G401 (cell line): ENCODE results near the gene KISS1. TPM values are rescaled to one million over a fixed set of nuclear protein-coding genes. Genes with fewer than 3 reads are reported as not detected.

Experiments used
- DNase-seq: peaks from one replicate; pipeline ENCODE4 v3.0.0-alpha.2; 2015; ENCODE audit warnings: low spot score
- in situ Hi-C: cut with HindIII; loops from 2 replicates; pipeline ENCODE4 v1.10.0; 2016; ENCODE audit warnings: low sequenced_read_pairs, mixed read lengths
- total RNA-seq: library from RNA; depleted of rRNA; stranded (reverse); fragments of >200 nt; shearing (Covaris generic); gene quantifications from 2 replicates; pipeline ENCODE4 v1.2.3, GENCODE V29; 2014

Gene KISS1
- total RNA-seq, 1 experiment from 2014 or later: not detected

DNA sequence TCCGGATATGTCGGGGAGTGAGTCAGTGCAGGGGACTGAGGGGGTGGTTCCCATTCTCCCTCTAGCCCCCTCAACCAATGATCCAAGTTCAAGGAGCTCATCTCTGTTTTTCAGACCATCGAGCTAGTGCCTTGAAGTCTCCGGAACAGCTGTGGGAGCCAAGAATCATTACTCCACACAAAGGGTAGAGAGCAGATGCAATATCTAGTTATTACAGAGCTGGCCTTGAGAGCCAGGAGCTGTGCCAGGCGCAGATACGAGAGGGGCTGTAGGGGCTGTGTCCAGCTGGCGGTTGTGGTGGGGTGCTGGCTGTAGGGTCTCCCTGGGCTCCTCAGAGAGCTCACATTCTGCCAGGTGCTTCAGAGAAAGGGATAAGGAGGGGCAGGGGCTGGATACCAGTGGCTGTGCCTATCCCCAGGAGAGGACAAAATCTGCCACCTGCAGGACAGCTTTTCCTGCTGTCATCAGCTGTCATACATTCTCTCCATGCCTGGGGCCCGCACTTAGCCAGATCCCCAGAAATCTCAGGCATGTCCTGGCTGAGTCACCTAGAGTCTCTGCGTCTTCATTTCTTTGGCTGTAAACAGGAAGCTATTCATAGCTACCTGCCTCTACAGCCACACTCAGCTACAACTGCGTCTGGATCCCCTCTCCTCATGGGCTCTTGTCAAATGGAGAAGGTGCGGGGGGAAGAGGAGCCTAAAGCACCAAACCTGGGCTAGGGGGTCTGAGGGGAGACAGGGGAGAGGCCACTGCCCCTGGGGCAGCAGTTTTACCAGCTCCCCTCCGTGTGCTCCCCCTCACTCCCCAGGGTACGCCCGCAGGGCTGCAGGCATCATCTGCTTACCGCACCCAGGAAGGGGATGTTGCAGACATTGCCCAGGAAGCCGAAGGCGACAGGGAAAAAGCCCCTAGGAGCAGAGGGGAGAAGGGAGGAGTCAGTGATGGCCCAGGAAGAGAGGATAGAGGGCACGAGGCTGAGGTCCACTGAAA is 2.4 kb upstream of the KISS1 start:
- in situ Hi-C loops: no loop called here
- peak; percentile 12 for DNase-seq

DNA sequence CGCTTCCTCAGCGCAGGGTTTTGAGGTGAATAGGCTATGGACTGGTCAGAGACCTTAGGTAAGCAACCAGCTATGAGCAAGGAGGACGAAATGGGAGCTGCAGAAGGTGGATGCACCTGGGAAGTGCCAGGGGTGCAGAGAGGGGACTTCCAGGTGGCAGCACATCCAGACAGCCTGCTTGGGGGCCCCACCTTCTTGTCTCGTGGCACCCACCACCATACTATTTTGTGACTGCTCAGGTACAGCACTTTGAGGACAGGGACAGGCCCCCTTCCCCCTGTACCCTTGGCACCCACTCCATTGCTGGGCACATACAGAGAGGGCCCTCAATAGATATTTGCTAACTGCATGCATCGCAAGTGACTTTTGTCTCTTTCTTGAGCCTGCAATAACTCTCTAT is 777 bp upstream of the KISS1 start:
- no peak for DNase-seq
- in situ Hi-C loops: no loop called here

DNA sequence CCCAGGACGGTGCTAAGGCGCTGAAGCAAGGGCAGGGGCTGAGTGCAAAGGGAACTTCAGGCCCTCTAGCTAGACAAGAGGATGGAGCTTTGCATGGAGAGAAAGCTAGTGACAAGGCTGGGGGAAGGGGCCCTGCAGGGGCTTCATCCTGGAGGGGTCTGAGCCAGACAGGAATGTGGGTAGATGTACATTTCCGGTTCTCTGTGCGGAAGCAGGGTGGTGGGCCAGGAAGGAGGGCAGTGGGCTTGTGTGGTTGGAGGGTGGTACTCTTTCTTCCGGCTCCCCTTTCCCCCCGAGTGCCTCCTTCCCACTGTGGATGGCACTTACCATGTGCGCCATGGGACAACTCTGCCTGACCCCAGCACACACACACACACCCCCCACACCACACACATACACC is 1.5 kb downstream of the KISS1 start:
- DNase-seq: no peak
- in situ Hi-C loops: no loop called here

DNA sequence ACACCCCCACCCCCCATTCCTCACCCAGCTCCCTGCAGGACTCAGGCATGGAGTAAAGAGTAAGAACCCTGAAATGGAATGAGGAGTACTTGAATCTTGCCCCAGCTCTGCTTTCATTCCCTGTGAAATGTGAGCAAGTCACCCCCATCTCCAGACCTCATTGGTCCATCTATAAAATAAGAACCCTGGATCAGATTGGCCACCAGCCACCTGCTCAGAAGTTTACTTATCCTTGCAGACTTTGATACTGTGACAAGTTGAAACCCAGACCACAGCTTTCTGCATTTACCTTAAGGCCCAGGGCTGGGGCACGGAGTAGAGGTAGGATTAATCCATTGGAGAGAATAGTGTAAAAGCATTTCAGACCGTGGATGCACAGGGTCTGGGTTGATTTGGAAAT is 2.2 kb downstream of the KISS1 start:
- DNase-seq: no peak
- in situ Hi-C loops: no loop called here

DNA sequence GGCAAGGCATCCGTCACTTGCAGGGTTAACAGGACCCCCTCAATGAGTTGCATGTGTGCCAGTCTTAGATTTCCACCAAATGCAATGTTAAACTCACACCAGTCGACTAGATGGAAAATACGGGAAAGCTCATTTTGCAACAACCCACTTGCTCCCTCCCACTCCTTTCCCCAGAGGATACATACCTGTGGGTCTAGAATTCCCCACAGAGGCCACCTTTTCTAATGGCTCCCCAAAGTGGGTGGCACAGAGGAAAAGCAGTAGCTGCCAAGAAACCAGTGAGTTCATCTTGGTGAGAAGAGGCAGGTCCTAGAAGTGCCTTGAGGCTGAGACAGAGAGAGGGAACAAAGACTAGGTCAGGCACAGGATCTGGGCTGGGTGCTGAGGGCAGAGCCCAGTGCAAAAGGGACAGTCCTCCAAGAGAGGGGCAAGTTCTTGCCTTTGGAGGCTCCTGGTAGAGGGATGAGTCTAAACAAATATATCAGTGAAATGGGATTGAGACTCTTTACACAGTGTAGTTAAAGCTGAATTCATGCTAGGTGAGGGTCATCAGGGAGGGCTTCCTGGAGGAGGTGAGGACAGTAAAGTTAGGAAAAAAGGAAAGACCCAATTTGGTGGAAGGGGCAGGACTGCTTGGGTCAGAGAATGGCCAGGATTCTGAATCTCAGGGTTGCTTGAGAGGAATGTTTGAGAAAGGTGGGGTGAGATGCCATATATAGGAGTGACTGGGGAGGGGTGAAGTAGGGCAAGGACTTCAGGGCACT is 3.5 kb downstream of the KISS1 start:
- no peak for DNase-seq
- in situ Hi-C loops: no loop called here

DNA sequence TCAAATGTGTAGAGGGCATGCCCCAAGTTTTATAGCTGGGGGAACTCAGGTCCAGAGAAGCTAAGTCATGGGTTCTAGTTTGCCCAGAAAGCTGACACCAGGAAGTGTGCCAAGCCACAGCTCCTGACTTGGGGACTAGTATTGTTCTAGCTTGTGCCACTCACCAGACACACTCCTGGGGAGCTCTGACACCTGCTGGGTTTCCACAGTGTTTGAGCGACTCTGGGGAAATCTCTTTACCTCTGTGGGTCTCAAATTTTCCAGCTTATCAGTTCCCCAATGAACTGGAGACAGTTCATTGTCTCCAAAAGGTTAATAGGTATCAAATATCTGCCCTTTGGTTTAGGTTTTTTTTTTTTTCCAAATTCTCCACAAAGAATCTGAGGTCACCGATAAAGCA is 4.2 kb downstream of the KISS1 start:
- in situ Hi-C loops: no loop called here

DNA sequence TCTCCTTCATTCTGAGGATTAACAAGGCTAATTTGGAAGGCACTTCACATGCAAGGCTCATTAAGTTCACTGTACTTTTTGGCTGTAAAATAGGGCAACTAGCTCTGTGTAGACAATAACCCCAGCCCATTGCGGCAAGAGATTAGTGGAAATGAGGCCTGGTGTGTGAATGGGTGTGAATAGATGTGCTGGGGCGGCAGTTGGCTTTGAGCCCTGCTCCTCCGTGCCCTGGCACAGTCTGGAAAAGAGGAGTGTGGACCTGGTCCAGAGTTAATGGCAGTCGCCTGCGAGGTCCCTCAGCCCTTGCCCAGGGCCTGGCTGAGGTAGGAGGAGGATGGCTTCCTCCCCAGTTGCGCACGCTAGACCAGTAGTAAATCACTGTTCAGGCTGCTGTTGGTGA is 4.8 kb downstream of the KISS1 start:
- in situ Hi-C loops: no loop called here
- peak; percentile 38 for DNase-seq

More for the DNA sequence above, 4.2 kb downstream of the KISS1 start:
- DNase-seq: no peak

DNA sequence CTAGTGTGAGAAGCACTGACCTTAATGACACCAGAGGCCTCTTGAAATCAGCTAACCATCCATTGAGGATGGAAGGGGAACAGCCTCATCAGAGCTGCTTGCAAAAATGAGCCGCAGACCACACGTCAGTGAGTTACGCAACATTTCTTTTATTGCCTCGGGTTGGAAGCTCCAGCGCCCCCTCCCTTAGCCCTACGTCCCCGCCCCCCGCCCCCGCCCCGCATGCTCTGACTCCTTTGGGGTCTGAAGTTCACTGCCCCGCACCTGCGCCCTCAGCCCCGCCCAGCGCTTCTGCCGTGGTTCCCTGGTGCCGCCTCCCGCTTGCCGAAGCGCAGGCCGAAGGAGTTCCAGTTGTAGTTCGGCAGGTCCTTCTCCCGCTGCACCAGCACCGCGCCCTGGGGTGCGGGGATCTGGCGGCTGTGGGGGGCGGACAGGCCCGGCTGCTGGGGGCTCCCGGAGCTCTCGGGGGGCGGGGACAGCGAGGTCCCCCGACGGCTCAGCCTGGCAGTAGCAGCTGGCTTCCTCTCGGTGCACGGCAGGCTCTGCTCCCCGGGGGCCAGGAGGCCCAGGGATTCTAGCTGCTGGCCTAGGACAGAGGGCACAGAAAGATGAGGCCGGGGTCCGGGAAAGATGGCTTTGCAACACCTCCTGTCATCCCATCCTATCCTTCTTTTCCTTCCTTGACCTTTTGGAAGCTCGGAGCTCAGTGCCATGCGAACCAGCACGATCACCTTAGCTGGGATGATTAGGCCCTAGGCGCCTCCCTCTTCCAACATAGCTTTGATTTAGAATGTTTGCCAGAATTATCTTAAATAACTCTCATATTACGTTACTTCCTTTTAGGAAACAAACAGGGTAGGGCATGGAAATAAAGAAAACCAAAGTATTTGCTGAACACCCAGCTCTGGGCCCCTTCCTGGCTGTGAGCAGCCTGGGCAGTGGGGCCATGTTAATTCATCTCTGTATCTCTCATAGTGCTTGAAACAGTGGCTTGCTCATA is 5.8 kb downstream of the KISS1 start:
- in situ Hi-C loops: no loop called here

DNA sequence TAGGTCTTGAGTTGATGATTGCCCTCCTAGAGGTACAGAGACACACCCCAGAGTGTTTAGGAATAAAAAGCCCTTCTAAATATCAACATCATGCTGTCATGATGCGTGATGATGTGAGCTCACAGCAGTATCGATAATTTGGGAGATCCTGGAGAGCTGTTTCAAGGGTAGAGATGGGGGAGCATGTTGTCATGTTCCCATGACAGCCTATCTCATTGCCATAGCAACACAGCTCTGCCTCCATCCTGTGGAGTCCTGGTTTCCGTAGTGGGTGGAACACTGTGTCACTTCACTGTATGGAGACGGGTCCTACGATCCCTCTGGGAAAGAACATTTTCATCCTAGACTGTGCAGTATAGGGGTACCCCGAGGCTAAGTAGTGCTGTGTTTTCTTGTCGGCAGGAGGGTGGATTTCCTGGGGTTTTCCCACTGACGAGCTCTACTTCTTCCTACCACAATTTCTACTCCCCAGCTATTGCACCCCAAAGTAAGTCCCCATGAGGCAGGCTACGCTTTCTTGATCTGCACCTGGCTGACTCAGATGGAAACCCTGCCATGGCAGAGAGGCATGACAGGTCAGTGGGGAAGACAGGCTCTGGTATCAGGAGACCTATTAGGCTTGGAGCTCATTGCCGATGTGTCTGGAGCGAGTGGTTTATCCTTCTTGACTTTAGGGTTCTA is 7.2 kb downstream of the KISS1 start:
- in situ Hi-C loops: no loop called here
- no peak for DNase-seq

More for the DNA sequence above, 5.8 kb downstream of the KISS1 start:
- DNase-seq: no peak

- in situ Hi-C loops: no loop called here
These were observed 9.7 kb downstream of the KISS1 start for GRCh38 chr1:204186597-204186996.

DNA sequence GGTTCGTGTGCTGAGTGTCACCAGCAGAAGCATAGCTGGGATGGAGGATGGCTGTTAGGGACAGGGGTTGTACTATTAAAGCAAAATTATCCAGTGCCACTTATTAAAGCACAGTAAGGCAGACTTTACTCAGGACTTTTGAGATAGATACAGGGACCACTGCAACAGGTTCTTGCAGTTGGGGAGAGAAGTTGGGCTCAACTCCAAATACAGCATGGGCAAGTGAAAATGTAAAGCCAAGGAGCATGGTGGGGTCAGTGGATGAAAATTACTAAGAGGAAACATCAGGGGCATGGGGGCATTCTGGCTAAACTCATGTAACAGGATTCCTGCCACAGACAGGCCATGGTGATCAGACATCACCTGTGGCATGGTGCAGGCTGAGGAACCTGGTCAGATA is 15.2 kb downstream of the KISS1 start:
- in situ Hi-C loops: no loop called here
- no peak for DNase-seq

More at GRCh38 chr1:204186597-204186996, 9.7 kb downstream of the KISS1 start:
- no peak for DNase-seq

DNA sequence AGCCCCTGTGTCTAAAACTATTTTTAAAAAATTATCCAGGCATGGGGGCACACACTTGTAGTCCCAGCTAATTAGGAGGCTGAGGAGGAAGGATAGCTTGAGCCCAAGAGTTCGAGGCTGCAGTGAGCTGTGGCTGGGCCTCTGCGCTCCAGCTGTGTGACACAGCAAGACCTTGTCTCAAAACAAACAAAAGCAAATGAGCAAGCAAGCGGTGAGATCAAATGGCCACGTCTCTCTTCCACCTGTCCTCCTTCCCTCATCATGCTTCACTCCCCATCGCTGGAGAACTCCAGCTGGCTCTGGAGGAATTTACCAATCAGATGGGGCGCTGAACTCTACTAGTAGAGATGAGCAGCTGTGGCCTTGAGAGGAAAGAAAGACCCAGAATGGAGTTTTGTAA is 16.2 kb downstream of the KISS1 start:
- DNase-seq: no peak
- in situ Hi-C loops: no loop called here

GRCh38 chr1:204178487-204179281 is 17.6 kb downstream of the KISS1 start:
- in situ Hi-C loops: no loop called here

GRCh38 chr1:204177133-204177532 is 19.2 kb downstream of the KISS1 start:
- in situ Hi-C loops: no loop called here
- DNase-seq: no peak

More at GRCh38 chr1:204178487-204179281, 17.6 kb downstream of the KISS1 start:
- DNase-seq: no peak

GRCh38 chr1:204176049-204176448 is 20.2 kb downstream of the KISS1 start:
- DNase-seq: no peak
- in situ Hi-C loops: no loop called here

GRCh38 chr1:204174958-204175357 is 21.3 kb downstream of the KISS1 start:
- in situ Hi-C loops: no loop called here

DNA sequence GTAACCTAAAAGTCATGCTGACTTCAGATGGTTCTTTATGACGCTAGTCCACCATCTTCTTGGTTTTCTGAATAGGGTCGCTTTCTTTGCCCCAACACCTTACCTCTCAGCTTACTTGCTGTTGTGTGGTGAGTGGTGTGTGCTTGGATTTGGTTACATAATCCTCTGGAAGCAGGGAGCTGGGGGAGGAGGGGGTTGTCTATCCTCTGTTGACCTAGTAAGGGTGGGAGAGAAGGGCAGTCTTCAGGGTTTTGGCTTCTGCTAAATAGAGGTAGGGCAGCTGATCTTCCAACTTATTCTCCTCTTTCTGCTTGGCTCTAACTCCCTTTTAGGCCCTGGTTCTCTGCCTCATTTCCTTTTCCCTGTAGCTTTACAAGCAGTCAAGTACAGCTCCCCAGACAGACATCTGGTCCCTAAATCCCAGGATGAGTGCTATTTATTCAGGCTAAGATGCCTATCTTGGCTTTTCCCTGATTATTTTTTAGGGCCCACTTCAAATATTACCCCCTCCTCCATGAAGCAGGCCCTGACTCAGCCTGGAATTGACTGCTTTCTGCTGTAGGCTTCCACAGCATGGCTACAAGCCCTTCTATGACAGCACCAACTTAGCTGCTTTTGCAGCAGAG is 23.8 kb downstream of the KISS1 start:
- DNase-seq: no peak
- in situ Hi-C loops: no loop called here

More at GRCh38 chr1:204174958-204175357, 21.3 kb downstream of the KISS1 start:
- DNase-seq: no peak
